GM06990 (cell line): Measurements from ENCODE around the gene SCN7A.

Source experiments
- DNase-seq: peaks from one replicate; pipeline ENCODE4 v3.0.0-alpha.2; 2011; ENCODE audit not compliant: insufficient read length; ENCODE audit errors: extremely low read depth
- H3K27me3 ChIP-seq: replicated peaks from 2 replicates; pipeline ENCODE4 v1.6.0; 2011; ENCODE audit warnings: low read length; ENCODE audit not compliant: control insufficient read depth, insufficient read depth
- H3K36me3 ChIP-seq: 2 replicates; pipeline ENCODE4 v1.5.1; 2011; ENCODE audit warnings: low read length; ENCODE audit not compliant: control insufficient read depth, insufficient read depth
- H3K4me3 ChIP-seq: replicated peaks from 2 replicates; pipeline ENCODE4 v1.5.1; 2011; ENCODE audit warnings: low read depth, mild to moderate bottlenecking, control low read depth, low read length
- CTCF ChIP-seq: IDR thresholded peaks from 2 replicates; pipeline ENCODE4 v1.5.1; 2011; ENCODE audit warnings: low read length, control low read depth, mild to moderate bottlenecking, inconsistent platforms; ENCODE audit not compliant: insufficient read depth, poor library complexity, severe bottlenecking

SCN7A gene

GRCh38 chr2:166519391-166519962 is 25.4 kb upstream of the SCN7A start:
- TF ChIP-seq CTCF, result no peak
- H3K36me3 ChIP-seq, result no peaks in the 10 kb centered on the region
- H3K4me3 ChIP-seq, result no peak overlapping the region
- H3K27me3 ChIP-seq, result no peaks in the 10 kb centered on the region; the same call in 1 of the 2 replicates
- no peak for DNase-seq

- TF ChIP-seq CTCF, result no peak
- no peak overlapping the region for H3K4me3 ChIP-seq
- H3K36me3 ChIP-seq, result no peaks in the 10 kb centered on the region
These were observed 24.8 kb upstream of the SCN7A start for GRCh38 chr2:166518634-166519390.

GRCh38 chr2:166517533-166518061 is 23.5 kb upstream of the SCN7A start:
- TF ChIP-seq CTCF, result no peak
- Histone ChIP-seq H3K4me3 (no peak overlapping the region), H3K36me3 (no peaks in the 10 kb centered on the region), H3K27me3 (no peaks in the 10 kb centered on the region; the same call in 1 of the 2 replicates)
- no peak for DNase-seq

More at GRCh38 chr2:166518634-166519390, 24.8 kb upstream of the SCN7A start:
- no peaks in the 10 kb centered on the region; the same call in 1 of the 2 replicates for H3K27me3 ChIP-seq
- no peak for DNase-seq

- H3K36me3 ChIP-seq, result no peaks in the 10 kb centered on the region
- peak; percentile 48 for TF ChIP-seq CTCF
- no peak for DNase-seq
- no peak overlapping the region for H3K4me3 ChIP-seq
- no peaks in the 10 kb centered on the region; the same call in 1 of the 2 replicates for H3K27me3 ChIP-seq
These were observed 22.8 kb upstream of the SCN7A start for GRCh38 chr2:166516712-166517303.

- DNase-seq, result no peak
- Histone ChIP-seq H3K36me3 (no peaks in the 10 kb centered on the region), H3K27me3 (no peaks in the 10 kb centered on the region), H3K4me3 (no peak overlapping the region)
- no peak for TF ChIP-seq CTCF
These were observed 19.9 kb upstream of the SCN7A start for GRCh38 chr2:166513952-166514351.
